ENCODE results near the gene CPT1B. TPM values are rescaled to one million over a fixed set of nuclear protein-coding genes. Genes with fewer than 3 reads are reported as not detected.

Gene CPT1B
- total and polyA plus RNA-seq, 2 of the 8 experiments (the other 6 are each of a cell fraction or from before 2014, with no cell fraction given), result 34.2 to 36.2 TPM

GRCh38 chr22:50606165-50606945, 28.1 kb upstream of the CPT1B start:
- Histone ChIP-seq H2AK5ac (ENCODE audit: low read depth, low read length) (no peak overlapping the region), H3K56ac (replicated peaks; ENCODE audit: insufficient read length, low read depth, low read length) (no peak overlapping the region), H4K8ac (ENCODE audit: extremely low read depth, insufficient read depth, low read length) (no peak overlapping the region), H3K79me1 (ENCODE audit: low read depth, low read length) (no peaks in the 10 kb centered on the region), H2BK12ac (ENCODE audit: low read depth, low read length) (no peak overlapping the region), H3K4me3 (ENCODE audit: extremely low read depth in 1 of 4, insufficient read depth in 2 of 4, low read depth in 3 of 4, low read length in 4 of 4) (no peak overlapping the region), H4K91ac (replicated peaks; ENCODE audit: insufficient read length, low read length) (no peak overlapping the region), H3K14ac (ENCODE audit: insufficient read length) (no peak overlapping the region), H3K4me2 (ENCODE audit: insufficient read depth in 1 of 2, low read depth in 2 of 2, low read length in 2 of 2) (no peak overlapping the region), H3K27me3 (replicated peaks in 1 of 4; ENCODE audit: control insufficient read depth in 3 of 4, extremely low read depth in 1 of 4, insufficient read depth in 3 of 4, low read length in 3 of 4) (peaks cover 38 to 54% (median 48%) of the 10 kb centered on the region in 4 experiments; a peak in 6 of 7 replicates), H3K9ac (replicated peaks in 1 of 4; ENCODE audit: extremely low read depth in 1 of 4, low read depth in 3 of 4, low read length in 3 of 4) (no peak overlapping the region), H3K27ac (ENCODE audit: low read depth, low read length) (no peak overlapping the region), H3K9me3 (ENCODE audit: insufficient read depth in 2 of 2, low read depth in 1 of 2, low read length in 1 of 2) (no peaks in the 10 kb centered on the region), H2BK5ac (ENCODE audit: low read depth, low read length) (no peak overlapping the region), H2BK20ac (ENCODE audit: low read length) (no peak overlapping the region), H4K20me1 (replicated peaks in 1 of 2; ENCODE audit: control insufficient read depth in 1 of 2, insufficient read depth in 2 of 2, low read length in 2 of 2) (peaks cover 8 to 12% of the 10 kb centered on the region in 2 experiments), H3K23ac (ENCODE audit: insufficient read length) (no peak overlapping the region), H2BK120ac (replicated peaks; ENCODE audit: low read depth, low read length) (no peak overlapping the region), H3K18ac (ENCODE audit: extremely low read depth, low read length) (no peak overlapping the region), H3K79me2 (ENCODE audit: control insufficient read depth in 1 of 2, insufficient read depth in 2 of 2, low read length in 2 of 2) (no peaks in the 10 kb centered on the region), H2BK15ac (ENCODE audit: low read length) (no peak overlapping the region), H2AFZ (ENCODE audit: low read length) (no peak overlapping the region), H3K4ac (replicated peaks; ENCODE audit: insufficient read length, low read depth, low read length) (no peak overlapping the region), H3K23me2 (ENCODE audit: low read depth, low read length) (peaks cover 2% of the 10 kb centered on the region; the same call in 1 of the 2 replicates), H4K5ac (ENCODE audit: insufficient read length, low read depth, low read length) (no peak overlapping the region), H3K4me1 (replicated peaks in 1 of 4; ENCODE audit: control insufficient read depth in 3 of 4, insufficient read depth in 4 of 4, low read length in 3 of 4) (peaks cover 0 to 12% (median under 1%) of the 10 kb centered on the region in 4 experiments; a peak in 4 of 7 replicates), H3K36me3 (ENCODE audit: control insufficient read depth in 2 of 4, insufficient read depth in 4 of 4, low read length in 3 of 4) (peaks cover 0 to 3% (median 0%) of the 10 kb centered on the region in 4 experiments; a peak in 1 of 8 replicates)
- FAIRE-seq (no peak), DNase-seq (ENCODE audit: low read depth in 1 of 2, low spot score in 2 of 2) (peak in 1 of 2 experiments; percentile 46)
- CTCF ChIA-PET (ENCODE audit: partially characterized antibody), result interaction anchor here (0.7 to 5.4 kb wide), 15 partner anchors 13 to 134 kb away, joined by 3 to 39 read pairs (median 3); partner anchors contain the start of genes CPT1B and SYCE3
- 86% methylated on average over 17 of the region's 19 CpGs; no CpG with 5 or more reads in 1 of the 2 experiments for WGBS, 2 experiments (ENCODE audit: extremely low coverage in 1 of 2, insufficient coverage in 1 of 2, insufficient read length in 1 of 2, insufficient replicate concordance in 2 of 2, low coverage in 1 of 2, low lambda C conversion rate in 2 of 2, missing lambda C conversion rate in 1 of 2)
- POLR2A ChIA-PET (ENCODE audit: partially characterized antibody), result interaction anchor here (0.8 kb wide), 1 partner anchor 20 kb away, joined by 3 read pairs; no protein-coding TSS in a partner anchor
